Activated CD4-positive, alpha-beta memory T cell treated with anti-CD3 and anti-CD28 coated beads for 36 hours (primary cell): Measurements from ENCODE around the gene YY1AP1. TPM values are rescaled to one million over a fixed set of nuclear protein-coding genes. Genes with fewer than 3 reads are reported as not detected.
"Not testable (repeated sequence)": the region's sequence is repeated elsewhere in the genome, so short reads cannot be mapped to it uniquely, and the experiment has no call there.

Experiments
- CTCF ChIA-PET: fragments of 350-600 bp; sonication (Branson Sonifier 250); formaldehyde crosslinking; loops from one replicate; lab custom pipeline; 2021; ENCODE audit warnings: antibody characterized with exemption, inconsistent platforms; lab: Charles Lee
- POLR2A ChIA-PET: fragments of 350-600 bp; sonication (Branson Sonifier 250); formaldehyde crosslinking; loops from one replicate; lab custom pipeline; 2021; ENCODE audit warnings: antibody characterized with exemption; lab: Charles Lee
- DNase-seq: peaks from one replicate; pipeline ENCODE4 v3.0.0-alpha.2; 2020
- H3K27ac Mint-ChIP-seq: one replicate; pipeline ENCODE4 v1.8.0; 2021; ENCODE audit warnings: mixed read lengths
- H3K27me3 Mint-ChIP-seq: one replicate; pipeline ENCODE4 v1.8.0; 2021; ENCODE audit warnings: mixed read lengths
- H3K36me3 Mint-ChIP-seq: one replicate; pipeline ENCODE4 v1.8.0; 2021; ENCODE audit warnings: mixed read lengths
- H3K4me1 Mint-ChIP-seq: one replicate; pipeline ENCODE4 v1.8.0; 2021; ENCODE audit warnings: low read depth, mixed read lengths
- H3K4me3 Mint-ChIP-seq: one replicate; pipeline ENCODE4 v1.8.0; 2021; ENCODE audit warnings: mild to moderate bottlenecking, mixed read lengths
- H3K9me3 Mint-ChIP-seq: one replicate; pipeline ENCODE4 v1.8.0; 2021; ENCODE audit warnings: mixed read lengths
- intact Hi-C: fragments of 100-400 bp; cut with micrococcal nuclease; formaldehyde crosslinking; loops from one replicate; pipeline ENCODE4 v1.15.1; 2023
- total RNA-seq, 2 experiments: library from RNA; stranded (reverse); gene quantifications; one replicate each; pipeline ENCODE4 v1.2.3, GENCODE V29; 2021

The YY1AP1 gene
- total RNA-seq, 2 experiments from 2014 or later, result 56.2 to 62.1 TPM

GRCh38 chr1:155691992-155692528 lies 3.5 kb upstream of the YY1AP1 start:
- Mint-ChIP-seq H3K9me3 (peaks cover 4% of the 10 kb centered on the region), H3K27ac (no peak overlapping the region), H3K4me3 (no peak overlapping the region), H3K4me1 (peaks cover 55% of the 10 kb centered on the region), H3K27me3 (no peaks in the 10 kb centered on the region), H3K36me3 (peaks cover 32% of the 10 kb centered on the region)
- no peak for DNase-seq
- ChIA-PET POLR2A (no interaction called here), CTCF (no interaction called here)
- intact Hi-C loops, result no loop called here

GRCh38 chr1:155689081-155689607 lies 570 bp upstream of the YY1AP1 start, which contains the start of gene DAP3:
Gene DAP3, plus strand, starts transcription at chr1:155689091. Its CDS starts 20,689 bp downstream, at chr1:155709780.
- H3K4me1 Mint-ChIP-seq, result peaks cover 58% of the 10 kb centered on the region
- intact Hi-C loops, result loop anchor here (5.0 to 10.0 kb wide), 3 partner anchors 58 to 497 kb away; partner anchors contain the start of gene RIT1
- H3K27me3 Mint-ChIP-seq, DNase-seq, H3K9me3 Mint-ChIP-seq, POLR2A ChIA-PET: not testable (repeated sequence)
- peak within 1 kb of the TSS; percentile 94 for H3K27ac Mint-ChIP-seq
- CTCF ChIA-PET, result interaction anchor here (1.2 kb wide), 1 partner anchor 365 kb away, joined by 3 read pairs; no protein-coding TSS in a partner anchor
- H3K4me3 Mint-ChIP-seq, result peak within 1 kb of the TSS; percentile 97
- peaks cover 34% of the 10 kb centered on the region for H3K36me3 Mint-ChIP-seq

GRCh38 chr1:155687705-155688323 lies 760 bp downstream of the YY1AP1 start:
- DNase-seq, POLR2A ChIA-PET, CTCF ChIA-PET, H3K9me3 Mint-ChIP-seq, H3K27me3 Mint-ChIP-seq: not testable (repeated sequence)
- H3K4me1 Mint-ChIP-seq, result peaks cover 59% of the 10 kb centered on the region
- peaks cover 27% of the 10 kb centered on the region for H3K36me3 Mint-ChIP-seq
- intact Hi-C loops, result loop anchor here (5.0 to 10.0 kb wide), 3 partner anchors 59 to 496 kb away; partner anchors contain the start of gene RIT1
- peak overlapping the region; percentile 97 for H3K4me3 Mint-ChIP-seq
- H3K27ac Mint-ChIP-seq, result peak overlapping the region; percentile 94

- POLR2A ChIA-PET, result no interaction called here
Observed at GRCh38 chr1:155681776-155682175, 6.8 kb downstream of the YY1AP1 start.

GRCh38 chr1:155680531-155680930 lies 8.0 kb downstream of the YY1AP1 start:
- peaks cover 33% of the 10 kb centered on the region for H3K36me3 Mint-ChIP-seq
- intact Hi-C loops, result loop anchor here (10.0 kb wide), 1 partner anchor 234 kb away; the partner anchor contains the start of gene RIT1
- H3K27me3 Mint-ChIP-seq, result no peaks in the 10 kb centered on the region
- H3K27ac Mint-ChIP-seq, result no peak overlapping the region
- no peak overlapping the region for H3K4me3 Mint-ChIP-seq
- DNase-seq, result no peak
- H3K9me3 Mint-ChIP-seq, result no peaks in the 10 kb centered on the region
- POLR2A ChIA-PET, result no interaction called here
- CTCF ChIA-PET, result interaction anchor here (1.0 kb wide), 1 partner anchor 22 kb away, joined by 3 read pairs; no protein-coding TSS in a partner anchor
- H3K4me1 Mint-ChIP-seq, result peaks cover 38% of the 10 kb centered on the region

More at GRCh38 chr1:155681776-155682175, 6.8 kb downstream of the YY1AP1 start:
- Mint-ChIP-seq H3K4me3 (no peak overlapping the region), H3K9me3 (no peaks in the 10 kb centered on the region), H3K27me3 (no peaks in the 10 kb centered on the region), H3K27ac (no peak overlapping the region), H3K36me3 (peaks cover 29% of the 10 kb centered on the region), H3K4me1 (peaks cover 47% of the 10 kb centered on the region)
- CTCF ChIA-PET, result interaction anchor here (1.6 kb wide), 1 partner anchor 432 kb away, joined by 3 read pairs; no protein-coding TSS in a partner anchor
- intact Hi-C loops, result loop anchor here (10.0 kb wide), 1 partner anchor 233 kb away; the partner anchor contains the start of gene RIT1
- DNase-seq, result no peak

- H3K9me3 Mint-ChIP-seq, CTCF ChIA-PET, H3K4me3 Mint-ChIP-seq, H3K27me3 Mint-ChIP-seq, H3K27ac Mint-ChIP-seq, DNase-seq, intact Hi-C loops: not testable (repeated sequence)
- POLR2A ChIA-PET, result interaction anchor here (0.5 kb wide), 1 partner anchor 131 kb away, joined by 3 read pairs; no protein-coding TSS in a partner anchor
- Mint-ChIP-seq H3K36me3 (peaks cover 41% of the 10 kb centered on the region), H3K4me1 (peaks cover 24% of the 10 kb centered on the region)
Observed at GRCh38 chr1:155678992-155679391, 9.6 kb downstream of the YY1AP1 start.

GRCh38 chr1:155678027-155678426 lies 10.5 kb downstream of the YY1AP1 start:
- ChIA-PET POLR2A (no interaction called here), CTCF (no interaction called here)
- Mint-ChIP-seq H3K27me3 (no peaks in the 10 kb centered on the region), H3K4me1 (peaks cover 15% of the 10 kb centered on the region), H3K36me3 (peaks cover 45% of the 10 kb centered on the region), H3K4me3 (no peak overlapping the region), H3K9me3 (no peaks in the 10 kb centered on the region), H3K27ac (no peak overlapping the region)
- intact Hi-C loops, result no loop called here
- DNase-seq, result no peak

- POLR2A ChIA-PET, result no interaction called here
- Mint-ChIP-seq H3K36me3 (peaks cover 60% of the 10 kb centered on the region), H3K9me3 (no peaks in the 10 kb centered on the region), H3K27ac (no peak overlapping the region), H3K4me3 (no peak overlapping the region), H3K27me3 (no peaks in the 10 kb centered on the region), H3K4me1 (no peaks in the 10 kb centered on the region)
- no peak for DNase-seq
- intact Hi-C loops, result no loop called here
- CTCF ChIA-PET, result no interaction called here
Observed at GRCh38 chr1:155673003-155673402, 15.6 kb downstream of the YY1AP1 start.

- Mint-ChIP-seq H3K4me1 (no peaks in the 10 kb centered on the region), H3K27me3 (no peaks in the 10 kb centered on the region), H3K4me3 (no peak overlapping the region), H3K27ac (no peak overlapping the region), H3K9me3 (no peaks in the 10 kb centered on the region), H3K36me3 (peaks cover 59% of the 10 kb centered on the region)
- ChIA-PET POLR2A (no interaction called here), CTCF (no interaction called here)
- no peak for DNase-seq
- intact Hi-C loops, result no loop called here
Observed at GRCh38 chr1:155671750-155672149, 16.8 kb downstream of the YY1AP1 start.

GRCh38 chr1:155669233-155670162 lies 19.1 kb downstream of the YY1AP1 start:
- no peak for DNase-seq
- no peaks in the 10 kb centered on the region for H3K9me3 Mint-ChIP-seq

GRCh38 chr1:155661239-155661638 lies 27.3 kb downstream of the YY1AP1 start:
- H3K36me3 Mint-ChIP-seq, result peaks cover 45% of the 10 kb centered on the region
- CTCF ChIA-PET, POLR2A ChIA-PET: not testable (repeated sequence)

More at GRCh38 chr1:155669233-155670162, 19.1 kb downstream of the YY1AP1 start:
- no peak overlapping the region for H3K27ac Mint-ChIP-seq
- H3K4me1 Mint-ChIP-seq, result no peaks in the 10 kb centered on the region
- ChIA-PET POLR2A (interaction anchor here (0.6 kb wide), 1 partner anchor 21 kb away, joined by 3 read pairs; no protein-coding TSS in a partner anchor), CTCF (no interaction called here)
- no peaks in the 10 kb centered on the region for H3K27me3 Mint-ChIP-seq
- H3K4me3 Mint-ChIP-seq, result no peak overlapping the region
- intact Hi-C loops, result no loop called here
- peaks cover 51% of the 10 kb centered on the region for H3K36me3 Mint-ChIP-seq

More at GRCh38 chr1:155661239-155661638, 27.3 kb downstream of the YY1AP1 start:
- H3K4me3 Mint-ChIP-seq, intact Hi-C loops, H3K27me3 Mint-ChIP-seq, DNase-seq, H3K9me3 Mint-ChIP-seq, H3K27ac Mint-ChIP-seq, H3K4me1 Mint-ChIP-seq: not testable (repeated sequence)
